A673 (cell line): Measurements from ENCODE around the gene DLG2. TPM values are rescaled to one million over a fixed set of nuclear protein-coding genes. Genes with fewer than 3 reads are reported as not detected.

ENCODE experiments used
- BruUV-seq: library from RNA; stranded (reverse); fragments of 400-500 nt; replicated peaks from 2 replicates; lab custom pipeline; 2021; lab: Mats Ljungman, UMichigan
- CTCF ChIA-PET: fragments of 300-600 bp; sonication (Branson Sonifier 250); formaldehyde crosslinking; loops from one replicate; lab custom pipeline; 2022; ENCODE audit warnings: antibody characterized with exemption; lab: Charles Lee
- POLR2A ChIA-PET: fragments of 300-600 bp; sonication (Branson Sonifier 250); formaldehyde crosslinking; loops from one replicate; lab custom pipeline; 2022; ENCODE audit warnings: antibody characterized with exemption; ENCODE audit not compliant: low non-redundant PET; lab: Charles Lee
- DNase-seq: peaks from one replicate; pipeline ENCODE4 v3.0.0-alpha.2; 2015; ENCODE audit warnings: low spot score
- H3K27ac ChIP-seq: fragments of 200-600 bp; sonication (generic); 2 replicates; pipeline ENCODE4 v1.5.1; 2016; ENCODE audit warnings: mixed run types, low read depth, mild to moderate bottlenecking, mixed read lengths, antibody characterized with exemption, low read length; ENCODE audit not compliant: poor library complexity, severe bottlenecking
- H3K27me3 ChIP-seq: fragments of 200-600 bp; sonication (generic); replicated peaks from 2 replicates; pipeline ENCODE4 v1.6.1; 2017; ENCODE audit warnings: mixed run types, low read depth, mild to moderate bottlenecking, mixed read lengths, antibody characterized with exemption, low read length; ENCODE audit not compliant: insufficient read depth, poor library complexity
- H3K36me3 ChIP-seq: fragments of 200-600 bp; sonication (generic); 2 replicates; pipeline ENCODE4 v1.6.1; 2016; ENCODE audit warnings: mixed run types, mild to moderate bottlenecking, mixed read lengths, antibody characterized with exemption, low read length; ENCODE audit not compliant: insufficient read depth, poor library complexity, severe bottlenecking
- H3K4me1 ChIP-seq: fragments of 200-600 bp; sonication (generic); 2 replicates; pipeline ENCODE4 v1.6.1; 2017; ENCODE audit warnings: mixed run types, mild to moderate bottlenecking, mixed read lengths, antibody characterized with exemption, low read length; ENCODE audit not compliant: insufficient read depth, poor library complexity, severe bottlenecking
- H3K4me3 ChIP-seq: fragments of 200-600 bp; sonication (generic); 2 replicates; pipeline ENCODE4 v1.5.1; 2016; ENCODE audit warnings: low read depth, mixed run types, mild to moderate bottlenecking, mixed read lengths, low read length; ENCODE audit not compliant: poor library complexity, severe bottlenecking
- H3K9me3 ChIP-seq: fragments of 200-600 bp; sonication (generic); 2 replicates; pipeline ENCODE4 v1.6.1; 2016; ENCODE audit warnings: mixed run types, low read depth, mild to moderate bottlenecking, mixed read lengths, antibody characterized with exemption, low read length; ENCODE audit not compliant: poor library complexity, severe bottlenecking
- EZH2 ChIP-seq: fragments of 200-600 bp; sonication (generic); IDR thresholded peaks from 2 replicates; pipeline ENCODE4 v1.6.1; 2017; ENCODE audit warnings: borderline replicate concordance, low read depth, mild to moderate bottlenecking, mixed read lengths, antibody characterized with exemption, low read length; ENCODE audit not compliant: poor library complexity, severe bottlenecking
- intact Hi-C: fragments of 100-400 bp; cut with micrococcal nuclease; formaldehyde crosslinking; loops from one replicate; pipeline ENCODE4 v1.10.0; 2022; ENCODE audit not compliant: unreplicated experiment
- total RNA-seq: library from RNA; stranded (reverse); gene quantifications from 2 replicates; pipeline ENCODE4 v1.2.3, GENCODE V29; 2021
- TF ChIP-seq, protein P1 (sequence below): fragments of 300-800, 200-600 bp; sonication (generic); conservative IDR thresholded peaks from 2 replicates; pipeline ENCODE4 v1.5.1; 2017; ENCODE audit warnings: low read depth, mild to moderate bottlenecking, antibody characterized with exemption, low read length, moderate library complexity, mixed read lengths

The DLG2 gene
- total RNA-seq, 1 experiment from 2014 or later = 277 TPM

DNA sequence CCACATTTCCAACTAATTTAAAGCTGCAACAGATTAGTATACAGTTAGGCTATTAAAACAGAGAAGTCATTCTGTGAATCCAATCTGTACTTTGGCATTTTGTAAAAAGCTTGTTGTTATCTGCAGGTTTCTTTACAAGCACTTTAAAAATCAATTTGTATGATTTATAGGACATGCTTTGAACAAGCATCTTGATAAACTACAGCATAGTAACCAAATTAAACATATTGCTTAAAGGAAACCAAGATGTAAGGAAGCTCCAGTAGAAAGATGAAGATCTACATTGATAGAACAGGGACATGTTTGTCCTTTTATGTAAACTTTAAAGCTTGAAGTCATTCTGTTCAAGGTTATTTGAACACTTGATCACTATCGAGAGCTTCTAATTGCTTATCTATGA, 1842.7 kb downstream of the DLG2 start:
- ChIA-PET CTCF (no interaction called here), POLR2A (no interaction called here)
- Histone ChIP-seq H3K27ac (no peak overlapping the region), H3K36me3 (no peaks in the 10 kb centered on the region), H3K27me3 (no peaks in the 10 kb centered on the region), H3K4me3 (no peak overlapping the region), H3K9me3 (no peaks in the 10 kb centered on the region), H3K4me1 (peaks cover 64% of the 10 kb centered on the region)
- no TSS peak for BruUV-seq
- no peak for TF ChIP-seq EZH2
- DNase-seq = no peak
- intact Hi-C loops = no loop called here

DNA sequence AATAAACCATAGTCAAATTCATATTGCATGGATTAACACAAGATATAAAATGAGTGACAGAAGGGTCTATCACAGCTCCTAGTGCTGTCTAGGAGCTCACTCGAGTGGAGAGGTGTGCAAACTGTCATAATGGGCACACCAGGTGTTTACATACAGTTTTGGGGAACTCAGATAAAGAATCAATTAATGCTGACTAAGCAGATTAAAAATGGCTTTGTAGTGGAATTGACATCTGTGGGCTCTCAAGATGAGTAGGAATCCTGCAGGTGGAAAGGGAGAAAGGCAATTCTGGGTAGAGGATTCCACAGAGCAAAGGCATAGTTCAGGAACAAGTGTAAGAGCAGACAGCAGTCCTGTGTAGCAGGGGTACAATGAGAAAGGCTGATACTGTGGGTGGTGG, 1844.8 kb downstream of the DLG2 start:
- intact Hi-C loops = no loop called here
- ChIA-PET POLR2A (no interaction called here), CTCF (no interaction called here)

DNA sequence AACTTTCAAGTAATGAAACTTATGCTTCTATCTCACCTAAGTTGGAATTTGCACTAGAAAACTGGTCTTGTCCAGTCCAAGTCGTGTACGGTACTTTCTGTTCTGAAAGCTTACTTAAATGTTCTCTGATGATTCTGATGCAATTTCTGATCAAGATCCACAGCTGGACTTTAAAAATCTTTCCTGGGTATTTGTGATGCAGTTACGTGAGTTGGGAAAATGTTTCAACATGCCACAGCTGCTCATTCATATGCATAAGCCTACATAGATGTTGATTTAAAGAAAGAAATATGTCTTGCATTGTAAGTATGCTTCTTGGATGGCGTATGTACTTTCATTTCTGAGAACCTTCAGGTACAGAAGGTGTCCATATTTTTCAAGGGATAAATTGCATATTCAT, 1847.3 kb downstream of the DLG2 start:
- Histone ChIP-seq H3K36me3 (no peaks in the 10 kb centered on the region), H3K27me3 (no peaks in the 10 kb centered on the region), H3K4me3 (peak overlapping the region; percentile 0), H3K9me3 (no peaks in the 10 kb centered on the region), H3K27ac (peak overlapping the region; percentile 66), H3K4me1 (peaks cover 67% of the 10 kb centered on the region)
- intact Hi-C loops = no loop called here
- peak; percentile 55 for DNase-seq
- ChIA-PET POLR2A (interaction anchor here (0.7 to 1.5 kb wide), 2 partner anchors 28 to 36 kb away, joined by 4 to 6 read pairs; no protein-coding TSS in a partner anchor), CTCF (no interaction called here)
- TF ChIP-seq, protein P1, sequence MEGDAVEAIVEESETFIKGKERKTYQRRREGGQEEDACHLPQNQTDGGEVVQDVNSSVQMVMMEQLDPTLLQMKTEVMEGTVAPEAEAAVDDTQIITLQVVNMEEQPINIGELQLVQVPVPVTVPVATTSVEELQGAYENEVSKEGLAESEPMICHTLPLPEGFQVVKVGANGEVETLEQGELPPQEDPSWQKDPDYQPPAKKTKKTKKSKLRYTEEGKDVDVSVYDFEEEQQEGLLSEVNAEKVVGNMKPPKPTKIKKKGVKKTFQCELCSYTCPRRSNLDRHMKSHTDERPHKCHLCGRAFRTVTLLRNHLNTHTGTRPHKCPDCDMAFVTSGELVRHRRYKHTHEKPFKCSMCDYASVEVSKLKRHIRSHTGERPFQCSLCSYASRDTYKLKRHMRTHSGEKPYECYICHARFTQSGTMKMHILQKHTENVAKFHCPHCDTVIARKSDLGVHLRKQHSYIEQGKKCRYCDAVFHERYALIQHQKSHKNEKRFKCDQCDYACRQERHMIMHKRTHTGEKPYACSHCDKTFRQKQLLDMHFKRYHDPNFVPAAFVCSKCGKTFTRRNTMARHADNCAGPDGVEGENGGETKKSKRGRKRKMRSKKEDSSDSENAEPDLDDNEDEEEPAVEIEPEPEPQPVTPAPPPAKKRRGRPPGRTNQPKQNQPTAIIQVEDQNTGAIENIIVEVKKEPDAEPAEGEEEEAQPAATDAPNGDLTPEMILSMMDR = no peak
- TF ChIP-seq EZH2 = no peak
- BruUV-seq = no TSS peak

More for the DNA sequence above, 1844.8 kb downstream of the DLG2 start:
- Histone ChIP-seq H3K27me3 (no peaks in the 10 kb centered on the region), H3K4me3 (no peak overlapping the region), H3K4me1 (peaks cover 79% of the 10 kb centered on the region), H3K27ac (no peak overlapping the region), H3K36me3 (no peaks in the 10 kb centered on the region), H3K9me3 (no peaks in the 10 kb centered on the region)
- TF ChIP-seq EZH2 = no peak
- TF ChIP-seq, protein P1 = no peak
- no peak for DNase-seq
- no TSS peak for BruUV-seq

DNA sequence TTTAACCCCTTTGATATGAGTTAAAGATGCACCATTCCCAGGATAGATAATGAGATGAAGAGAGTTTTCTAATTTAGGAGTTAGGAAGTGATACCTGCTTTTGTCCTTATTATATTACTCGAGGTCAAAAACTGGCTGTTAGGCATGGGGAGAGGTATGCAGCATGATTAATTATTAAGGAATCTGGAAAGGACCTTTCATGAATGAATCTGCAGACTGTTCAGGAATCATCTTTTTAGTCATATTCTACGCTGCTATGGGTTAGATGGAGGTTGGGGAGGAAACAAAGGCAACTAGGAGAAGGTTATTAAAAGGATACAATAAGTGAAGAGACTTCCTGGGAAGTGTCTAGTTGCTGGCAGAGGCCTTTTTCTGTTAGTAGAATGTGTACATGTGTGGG, 1848.5 kb downstream of the DLG2 start:
- Histone ChIP-seq H3K27me3 (no peaks in the 10 kb centered on the region), H3K9me3 (no peaks in the 10 kb centered on the region), H3K4me1 (peaks cover 67% of the 10 kb centered on the region), H3K27ac (peak overlapping the region; percentile 66), H3K4me3 (no peak overlapping the region), H3K36me3 (no peaks in the 10 kb centered on the region)
- ChIA-PET POLR2A (interaction anchor here (0.6 to 1.5 kb wide), 2 partner anchors 25 to 27 kb away, joined by 4 to 6 read pairs; no protein-coding TSS in a partner anchor), CTCF (no interaction called here)
- no peak for DNase-seq
- intact Hi-C loops = no loop called here
- no TSS peak for BruUV-seq
- TF ChIP-seq EZH2 = no peak
- TF ChIP-seq, protein P1 = no peak
